GM12878 (cell line): ENCODE results near the gene MAST2. TPM values are rescaled to one million over a fixed set of nuclear protein-coding genes. Genes with fewer than 3 reads are reported as not detected.

Source experiments
- ATAC-seq: fragments of 200-7000 bp; cut with Tn5 transposase; 3 replicates; pipeline ENCODE4 v1.9.1; 2020; ENCODE audit warnings: mild to moderate bottlenecking, moderate library complexity
- BruUV-seq: library from RNA; stranded (reverse); fragments of 400-500 nt; replicated peaks from 2 replicates; lab custom pipeline; 2021; lab: Mats Ljungman, UMichigan
- CTCF ChIA-PET: fragments of 300-600 bp; sonication (Branson Sonifier 250); formaldehyde crosslinking; extraction: SDS; loops from one replicate; lab custom pipeline; 2021; ENCODE audit warnings: inconsistent platforms; lab: Yijun Ruan, JAX
- POLR2A ChIA-PET: fragments of 350-600 bp; formaldehyde crosslinking; extraction: SDS; loops from one replicate; lab custom pipeline; 2021; ENCODE audit warnings: inconsistent platforms; lab: Charles Lee
- RAD21 ChIA-PET: fragments of 300-600 bp; sonication (Branson Sonifier 250); formaldehyde crosslinking; loops from one replicate; lab custom pipeline; 2023; ENCODE audit warnings: antibody characterized with exemption; ENCODE audit not compliant: unreplicated experiment; lab: Charles Lee
- SMC1A ChIA-PET: fragments of 300-600 bp; sonication (Branson Sonifier 250); formaldehyde crosslinking; loops from one replicate; lab custom pipeline; 2023; ENCODE audit not compliant: unreplicated experiment, uncharacterized antibody; lab: Charles Lee
- DNase-seq: peaks from one replicate; pipeline ENCODE4 v3.0.0-alpha.2; 2011; ENCODE audit warnings: low read depth, low spot score
- FAIRE-seq: peaks from 3 replicates; lab custom pipeline; 2011; peaks lifted over from hg19 to GRCh38; lab: Jason Lieb, UNC
- H2AFZ ChIP-seq: 2 replicates; pipeline ENCODE4 v1.6.0; 2011; ENCODE audit warnings: low read depth, low read length, control low read depth; ENCODE audit not compliant: control insufficient read depth
- H3K27ac ChIP-seq: 2 replicates; pipeline ENCODE4 v1.5.1; 2011; ENCODE audit warnings: control low read depth; ENCODE audit not compliant: control insufficient read depth, insufficient read depth
- H3K27me3 ChIP-seq, 2 experiments: replicated peaks in 1 of 2; 2 replicates each; pipeline versions ENCODE4 v1.6.0 to v1.6.1; 2011; ENCODE audit warnings: low read length in 1 of 2; ENCODE audit not compliant: control insufficient read depth in 2 of 2, insufficient read depth in 2 of 2
- H3K36me3 ChIP-seq, 2 experiments: 2 replicates each; pipeline ENCODE4 v1.5.1; 2011; ENCODE audit warnings: low read length in 1 of 2; ENCODE audit not compliant: control insufficient read depth in 2 of 2, insufficient read depth in 2 of 2
- H3K4me1 ChIP-seq: 2 replicates; pipeline ENCODE4 v1.6.1; 2011; ENCODE audit warnings: mild to moderate bottlenecking, low read length, moderate library complexity, mixed read lengths; ENCODE audit not compliant: control insufficient read depth, insufficient read depth
- H3K4me2 ChIP-seq: 2 replicates; pipeline ENCODE4 v1.6.0; 2011; ENCODE audit warnings: control low read depth; ENCODE audit not compliant: control insufficient read depth, insufficient read depth
- H3K4me3 ChIP-seq: fragments of 200-600 bp; sonication (generic); 2 replicates; pipeline ENCODE4 v1.5.1; 2016
- H3K79me2 ChIP-seq: 2 replicates; pipeline ENCODE4 v1.6.0; 2011; ENCODE audit warnings: low read length; ENCODE audit not compliant: control insufficient read depth, insufficient read depth
- H3K9ac ChIP-seq: 2 replicates; pipeline ENCODE4 v1.8.0; 2011; ENCODE audit warnings: low read length, control low read depth, mixed read lengths; ENCODE audit not compliant: control insufficient read depth, insufficient read depth
- H3K9me3 ChIP-seq: replicated peaks from 3 replicates; pipeline ENCODE4 v1.5.1; 2011; ENCODE audit warnings: mild to moderate bottlenecking, low read length; ENCODE audit not compliant: control insufficient read depth, insufficient read depth
- H4K20me1 ChIP-seq: 2 replicates; pipeline ENCODE4 v1.6.0; 2011; ENCODE audit not compliant: control insufficient read depth, insufficient read depth
- DPF2 ChIP-seq: fragments of 450-650 bp; IDR thresholded peaks from 2 replicates; pipeline ENCODE4 v1.6.1; 2017; ENCODE audit warnings: mild to moderate bottlenecking
- ETV6 ChIP-seq, 2 experiments: fragments of 450-650 bp in 1 of 2; IDR thresholded peaks in 1 of 2; conservative IDR thresholded peaks in 1 of 2; 2 replicates each; pipeline ENCODE4 v1.6.1; 2014; ENCODE audit warnings: antibody characterized with exemption in 1 of 2, borderline replicate concordance in 1 of 2, low read depth in 1 of 2, mild to moderate bottlenecking in 1 of 2, moderate library complexity in 1 of 2
- RAD51 ChIP-seq: fragments of 450-650 bp; IDR thresholded peaks from 2 replicates; pipeline ENCODE4 v1.6.1; 2016; ENCODE audit warnings: moderate library complexity, mild to moderate bottlenecking, inconsistent platforms
- RB1 ChIP-seq: fragments of 450-650 bp; formaldehyde crosslinking; IDR thresholded peaks from 2 replicates; pipeline ENCODE4 v1.6.1; 2017; ENCODE audit warnings: mild to moderate bottlenecking, borderline replicate concordance
- WGBS: methylation state at CpG from one replicate; pipeline ENCODE4 v1.1.6; 2016; ENCODE audit warnings: low lambda C conversion rate; ENCODE audit not compliant: insufficient replicate concordance, insufficient coverage; ENCODE audit errors: missing lambda C conversion rate; 5-methylcytosine and 5-hydroxymethylcytosine counted together
- in situ Hi-C: fragments of 300-500 bp; cut with MboI; formaldehyde crosslinking; loops from 9 replicates; pipeline ENCODE4 v1.14.3; 2018; ENCODE audit warnings: mixed read lengths
- intact Hi-C: fragments of 100-400 bp; cut with micrococcal nuclease; formaldehyde crosslinking; loops from one replicate; pipeline ENCODE4 v1.14.2; 2022; ENCODE audit not compliant: unreplicated experiment
- polyA plus RNA-seq, 11 experiments: library from polyadenylated mRNA; depleted of rRNA in 4 of 11; unstranded in 6 of 11; stranded (reverse) in 5 of 11; fragments of >200 nt; fragmentation: Nextera tagmentation in 4 of 11; fragmentation: Illumina TruSeq in 1 of 11; extraction: Ambion mirVana in 4 of 11; extraction: Trizol in 1 of 11; gene quantifications; 1 replicate in 1 of 11; 2 replicates in 10 of 11; pipeline versions ENCODE4 v1.2.1 to v1.2.3, GENCODE V29; 2011 to 2016; ENCODE audit warnings: inconsistent platforms in 2 of 11, missing spikeins in 2 of 11, low read depth in 1 of 11
- total RNA-seq, 4 experiments: library from RNA; depleted of rRNA in 3 of 4; stranded (reverse); fragments of >200 nt in 3 of 4; fragmentation: Illumina TruSeq in 1 of 4; extraction: Trizol in 1 of 4; gene quantifications; 2 replicates each; pipeline versions ENCODE4 v1.2.1 to v1.2.3, GENCODE V29; 2013 to 2021
- TF ChIP-seq, protein P1 (sequence below): IDR thresholded peaks from 2 replicates; pipeline ENCODE4 v1.6.1; 2012; ENCODE audit warnings: low read depth, low read length, improper control_type of control experiment
- TF ChIP-seq, protein P2 (sequence below): IDR thresholded peaks from 2 replicates; pipeline ENCODE4 v1.6.1; 2011; ENCODE audit warnings: mild to moderate bottlenecking, low read depth, low read length, moderate library complexity; ENCODE audit not compliant: insufficient replicate concordance

The MAST2 gene
- total and polyA plus RNA-seq, 10 of the 15 experiments (the other 5 are each of a cell fraction or from before 2014, with no cell fraction given), result 1.0 to 28.7 (median 13.8) TPM

DNA sequence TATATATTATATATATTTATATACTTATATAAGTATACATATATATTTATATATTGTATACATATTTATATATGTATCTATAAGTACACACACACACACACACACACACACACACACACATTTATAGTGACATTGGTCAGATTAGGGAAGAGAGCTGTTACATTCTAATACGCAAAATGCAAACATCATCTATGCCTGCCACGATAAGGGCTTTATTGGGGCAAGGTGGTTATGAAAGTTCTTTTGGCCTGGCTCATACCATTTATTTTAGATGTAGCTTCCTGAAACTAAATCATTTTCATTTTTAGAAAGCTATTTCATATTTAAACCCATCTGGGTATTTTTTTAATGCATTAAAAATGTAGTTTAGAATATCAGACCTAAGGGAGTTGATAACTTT, 82.8 kb downstream of the MAST2 start:
- Histone ChIP-seq H3K9ac (no peak overlapping the region), H2AFZ (no peak overlapping the region), H3K4me1 (no peaks in the 10 kb centered on the region), H3K79me2 (no peaks in the 10 kb centered on the region), H3K9me3 (no peaks in the 10 kb centered on the region), H3K4me3 (no peak overlapping the region), H3K27ac (no peak overlapping the region), H3K27me3 (no peaks in the 10 kb centered on the region), H3K4me2 (no peak overlapping the region), H3K36me3 (no peaks in the 10 kb centered on the region; a peak in 1 of 4 replicates), H4K20me1 (no peaks in the 10 kb centered on the region)
- BruUV-seq, result no TSS peak
- no peak for TF ChIP-seq RB1
- no peak for TF ChIP-seq ETV6 (conservative IDR thresholded peaks at IDR 0.05 in 1 of 2, IDR thresholded peaks at IDR 0.05 in 1 of 2; ENCODE audit: borderline replicate concordance in 1 of 2, low read depth in 1 of 2)
- no peak for TF ChIP-seq DPF2
- TF ChIP-seq, protein P1, sequence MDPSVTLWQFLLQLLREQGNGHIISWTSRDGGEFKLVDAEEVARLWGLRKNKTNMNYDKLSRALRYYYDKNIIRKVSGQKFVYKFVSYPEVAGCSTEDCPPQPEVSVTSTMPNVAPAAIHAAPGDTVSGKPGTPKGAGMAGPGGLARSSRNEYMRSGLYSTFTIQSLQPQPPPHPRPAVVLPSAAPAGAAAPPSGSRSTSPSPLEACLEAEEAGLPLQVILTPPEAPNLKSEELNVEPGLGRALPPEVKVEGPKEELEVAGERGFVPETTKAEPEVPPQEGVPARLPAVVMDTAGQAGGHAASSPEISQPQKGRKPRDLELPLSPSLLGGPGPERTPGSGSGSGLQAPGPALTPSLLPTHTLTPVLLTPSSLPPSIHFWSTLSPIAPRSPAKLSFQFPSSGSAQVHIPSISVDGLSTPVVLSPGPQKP, result no peak
- TF ChIP-seq, protein P2, sequence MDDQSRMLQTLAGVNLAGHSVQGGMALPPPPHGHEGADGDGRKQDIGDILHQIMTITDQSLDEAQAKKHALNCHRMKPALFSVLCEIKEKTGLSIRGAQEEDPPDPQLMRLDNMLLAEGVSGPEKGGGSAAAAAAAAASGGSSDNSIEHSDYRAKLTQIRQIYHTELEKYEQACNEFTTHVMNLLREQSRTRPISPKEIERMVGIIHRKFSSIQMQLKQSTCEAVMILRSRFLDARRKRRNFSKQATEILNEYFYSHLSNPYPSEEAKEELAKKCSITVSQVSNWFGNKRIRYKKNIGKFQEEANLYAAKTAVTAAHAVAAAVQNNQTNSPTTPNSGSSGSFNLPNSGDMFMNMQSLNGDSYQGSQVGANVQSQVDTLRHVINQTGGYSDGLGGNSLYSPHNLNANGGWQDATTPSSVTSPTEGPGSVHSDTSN, result no peak
- TF ChIP-seq RAD51, result no peak
- in situ Hi-C loops (no loop called here), intact Hi-C loops (loop anchor here (10.0 kb wide), 2 partner anchors 261 to 371 kb away; partner anchors contain the start of gene CCDC17)
- SMC1A ChIA-PET, result interaction anchor here (0.6 to 1.3 kb wide), 4 partner anchors 10 to 385 kb away, joined by 3 to 6 read pairs (median 4); no protein-coding TSS in a partner anchor
- ATAC-seq (no peak), FAIRE-seq (no peak), DNase-seq (no peak)
- 81% methylated on average over 2 of the region's 2 CpGs for WGBS
- CTCF ChIA-PET, result interaction anchor here (0.8 to 1.4 kb wide), 4 partner anchors 8 to 101 kb away, joined by 3 to 6 read pairs (median 3); no protein-coding TSS in a partner anchor
- RAD21 ChIA-PET, result interaction anchor here (1.1 kb wide), 1 partner anchor 27 kb away, joined by 3 read pairs; no protein-coding TSS in a partner anchor
- POLR2A ChIA-PET, result no interaction called here
